Measurements from ENCODE around the gene MYLK2. TPM values are rescaled to one million over a fixed set of nuclear protein-coding genes. Genes with fewer than 3 reads are reported as not detected.

Gene MYLK2
- total RNA-seq, 2 experiments from 2014 or later = 0.31 to 0.39 TPM

DNA sequence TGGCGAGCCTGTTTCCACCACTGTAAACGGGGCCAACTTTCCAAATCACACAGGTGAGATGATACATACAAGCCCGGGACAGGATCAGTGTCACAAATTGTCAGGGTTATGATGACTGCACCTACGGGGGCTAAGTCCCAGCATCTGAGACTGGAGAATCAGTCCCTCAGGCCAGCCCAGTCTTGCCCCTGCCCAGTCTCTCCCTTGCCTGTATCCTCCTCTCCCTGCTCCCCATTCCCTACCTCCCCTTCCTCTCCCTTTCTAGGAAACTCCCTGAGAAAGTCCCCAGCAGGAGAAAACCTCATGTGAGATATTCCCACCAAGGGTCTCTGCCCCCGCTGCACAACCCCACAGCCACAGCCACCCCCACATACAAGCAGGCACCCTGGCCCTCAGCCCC lies 24.7 kb downstream of the MYLK2 start:
- H3K36me3 Mint-ChIP-seq = no peaks in the 10 kb centered on the region
- DNase-seq = no peak
- H3K9me3 Mint-ChIP-seq = no peaks in the 10 kb centered on the region
- H3K4me3 Mint-ChIP-seq = no peak overlapping the region
- ATAC-seq (ENCODE audit: low read depth) = no peak
- POLR2A ChIA-PET = no interaction called here
- H3K27ac Mint-ChIP-seq = no peak overlapping the region
- H3K4me1 Mint-ChIP-seq = no peaks in the 10 kb centered on the region
- peaks cover 14% of the 10 kb centered on the region for H3K27me3 Mint-ChIP-seq

DNA sequence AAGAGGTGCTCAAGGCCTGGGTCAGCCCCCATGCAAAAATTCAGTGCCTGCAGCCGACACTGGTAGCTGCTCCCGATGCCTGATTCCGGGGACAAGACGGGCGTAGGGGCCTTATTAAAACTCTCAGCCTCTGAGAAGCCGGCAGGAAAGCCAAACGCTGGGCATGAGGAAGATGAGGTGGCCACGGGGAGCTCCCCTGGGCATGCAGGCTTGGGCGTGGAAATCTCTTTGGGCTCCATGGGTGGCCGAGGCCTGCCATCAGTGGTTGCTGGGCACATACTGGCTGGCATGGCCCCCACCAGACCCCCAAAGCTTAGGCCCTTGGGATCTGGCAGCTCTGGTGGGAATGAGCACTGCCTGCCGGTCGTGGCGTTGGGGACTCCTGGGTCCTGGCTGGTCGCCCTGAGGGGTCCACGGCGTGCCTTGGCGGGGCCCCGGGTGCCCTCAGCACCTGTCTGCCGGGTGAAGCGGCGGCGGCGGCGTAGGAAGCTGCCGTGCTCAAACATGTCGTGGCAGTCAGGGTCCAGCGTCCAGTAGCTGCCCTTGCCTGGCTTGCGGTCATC lies 25.7 kb downstream of the MYLK2 start:
- H3K9me3 Mint-ChIP-seq = no peaks in the 10 kb centered on the region
- H3K27me3 Mint-ChIP-seq = peaks cover 19% of the 10 kb centered on the region
- POLR2A ChIA-PET = no interaction called here

GRCh38 chr20:31845300-31845863 lies 26.2 kb downstream of the MYLK2 start, which contains the start of gene FOXS1:
FOXS1 (minus strand) TSS chr20:31845604; CDS start chr20:31845542, 62 bp downstream.
- ATAC-seq (ENCODE audit: low read depth) (no peak), DNase-seq (no peak)
- POLR2A ChIA-PET = no interaction called here
- Mint-ChIP-seq H3K4me3 (no peak within 1 kb of the TSS), H3K27ac (no peak within 1 kb of the TSS), H3K36me3 (no peaks in the 10 kb centered on the region), H3K4me1 (no peaks in the 10 kb centered on the region), H3K27me3 (peaks cover 24% of the 10 kb centered on the region), H3K9me3 (no peaks in the 10 kb centered on the region)

More for the DNA sequence above, 25.7 kb downstream of the MYLK2 start:
- no peaks in the 10 kb centered on the region for H3K4me1 Mint-ChIP-seq
- H3K4me3 Mint-ChIP-seq = no peak overlapping the region
- H3K36me3 Mint-ChIP-seq = no peaks in the 10 kb centered on the region
- H3K27ac Mint-ChIP-seq = no peak overlapping the region
- no peak for DNase-seq
- ATAC-seq (ENCODE audit: low read depth) = no peak

DNA sequence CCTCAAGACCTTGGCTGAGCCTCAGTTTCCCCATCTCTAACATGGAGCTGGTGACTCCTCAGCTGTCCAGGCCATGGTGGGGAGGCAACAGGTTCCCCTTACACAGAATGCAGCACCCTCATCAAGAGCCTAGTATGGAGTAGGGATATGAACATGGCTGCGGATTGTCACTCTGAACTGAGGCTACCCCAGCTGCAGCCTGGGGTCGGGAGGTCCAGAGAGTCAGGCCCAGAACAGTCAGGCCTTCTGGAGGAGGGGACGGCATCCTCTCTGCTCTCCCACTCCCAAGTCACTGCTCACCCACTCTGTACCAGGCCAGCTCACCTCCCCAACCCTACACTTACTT lies 27.6 kb downstream of the MYLK2 start:
- Mint-ChIP-seq H3K4me3 (no peak overlapping the region), H3K4me1 (no peaks in the 10 kb centered on the region), H3K27ac (no peak overlapping the region), H3K27me3 (peaks cover 17% of the 10 kb centered on the region), H3K9me3 (no peaks in the 10 kb centered on the region), H3K36me3 (no peaks in the 10 kb centered on the region)
- ATAC-seq (ENCODE audit: low read depth) (no peak), DNase-seq (no peak)
- POLR2A ChIA-PET = interaction anchor here (1.0 kb wide), 1 partner anchor 11 kb away, joined by 4 read pairs; no protein-coding TSS in a partner anchor

DNA sequence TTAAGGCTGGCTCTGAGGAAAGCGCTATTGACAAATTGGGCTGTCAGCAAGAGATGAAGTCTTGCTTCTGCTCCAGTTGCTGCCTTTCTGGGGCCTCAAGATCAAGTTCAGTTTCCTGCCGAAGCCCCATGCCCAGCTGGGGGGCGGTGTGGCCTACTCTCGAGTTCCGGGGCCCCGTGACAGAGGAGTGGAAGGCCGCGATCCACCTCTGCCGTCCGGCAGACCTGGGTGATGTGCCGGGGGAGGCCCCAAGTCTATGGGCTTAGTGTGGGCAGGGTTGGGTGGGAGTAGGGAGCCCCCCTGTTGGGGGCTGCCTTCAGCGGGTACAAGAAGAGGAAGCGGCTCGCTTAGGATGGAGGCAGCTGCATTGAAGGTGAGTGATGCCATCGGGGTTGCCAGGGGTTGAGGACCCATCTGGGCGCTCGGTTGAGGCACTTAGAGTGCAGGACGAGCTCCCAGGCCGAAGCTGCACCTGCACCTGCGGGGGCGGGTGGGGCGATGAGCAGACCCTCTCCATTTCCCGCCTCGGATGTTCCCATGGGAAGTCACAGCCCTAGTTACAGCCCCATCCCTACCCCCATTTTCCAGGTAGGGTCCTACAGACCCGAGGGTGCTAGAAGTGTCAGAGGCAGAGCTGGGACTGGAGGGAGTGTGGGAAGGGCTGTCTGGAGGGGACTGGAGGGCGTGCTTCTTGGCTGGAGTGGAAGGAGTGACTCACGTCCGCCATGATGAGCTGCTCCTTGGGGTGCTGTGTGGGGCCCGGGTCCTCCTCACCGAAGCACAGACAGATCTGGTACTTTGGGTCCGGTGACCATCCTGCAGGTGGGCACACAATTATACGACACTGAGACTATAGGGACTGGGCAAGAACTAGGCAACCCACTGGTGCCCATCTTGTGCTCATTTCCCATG lies 29.2 kb downstream of the MYLK2 start:
- Mint-ChIP-seq H3K36me3 (no peaks in the 10 kb centered on the region), H3K9me3 (no peaks in the 10 kb centered on the region), H3K27me3 (peaks cover 17% of the 10 kb centered on the region), H3K4me1 (no peaks in the 10 kb centered on the region), H3K4me3 (no peak overlapping the region), H3K27ac (no peak overlapping the region)
- DNase-seq (no peak), ATAC-seq (ENCODE audit: low read depth) (no peak)
- POLR2A ChIA-PET = no interaction called here

DNA sequence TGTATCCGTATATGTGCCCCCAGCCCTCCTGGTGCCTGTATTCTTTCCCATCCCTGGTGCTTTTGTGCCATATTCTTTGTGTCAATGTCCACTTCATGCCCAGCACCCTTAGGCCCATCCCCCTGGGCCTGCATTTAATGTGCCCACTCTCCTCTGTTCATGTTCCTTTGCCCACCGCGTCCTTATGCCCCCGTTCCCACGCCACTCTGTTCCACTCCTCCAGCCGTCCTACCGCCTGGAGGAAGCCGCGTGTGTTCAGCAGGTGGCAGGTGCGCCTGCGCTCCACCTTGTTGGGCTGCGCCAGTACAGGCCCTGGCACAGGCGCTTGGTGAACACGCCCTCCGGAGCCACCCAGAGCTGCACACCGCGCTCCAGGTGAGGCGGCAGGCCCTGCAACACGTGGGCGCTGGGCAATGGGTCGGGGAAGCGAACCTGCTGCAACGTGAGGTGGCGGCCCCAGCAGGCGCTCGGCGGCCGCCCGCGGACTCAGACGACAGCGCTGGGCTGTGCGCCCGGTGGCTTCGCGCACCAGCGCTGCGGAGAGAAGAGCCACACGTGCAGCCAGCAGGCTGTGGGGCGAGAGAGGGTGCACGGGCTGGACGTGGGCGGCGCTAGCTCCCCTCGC lies 30.3 kb downstream of the MYLK2 start:
- Mint-ChIP-seq H3K9me3 (no peaks in the 10 kb centered on the region), H3K27me3 (peaks cover 17% of the 10 kb centered on the region), H3K4me3 (no peak overlapping the region), H3K36me3 (no peaks in the 10 kb centered on the region), H3K4me1 (no peaks in the 10 kb centered on the region), H3K27ac (no peak overlapping the region)
- POLR2A ChIA-PET = no interaction called here
- ATAC-seq (ENCODE audit: low read depth) = no peak
- DNase-seq = no peak

- ATAC-seq (ENCODE audit: low read depth) (no peak), DNase-seq (no peak)
- H3K36me3 Mint-ChIP-seq = no peaks in the 10 kb centered on the region
- H3K4me3 Mint-ChIP-seq = no peak overlapping the region
- no peaks in the 10 kb centered on the region for H3K9me3 Mint-ChIP-seq
- H3K27me3 Mint-ChIP-seq = peaks cover 17% of the 10 kb centered on the region
- POLR2A ChIA-PET = interaction anchor here (0.9 kb wide), 1 partner anchor 100 kb away, joined by 3 read pairs; the partner anchor contains the start of gene PDRG1
- H3K27ac Mint-ChIP-seq = no peak overlapping the region
- H3K4me1 Mint-ChIP-seq = no peaks in the 10 kb centered on the region
Observed at GRCh38 chr20:31851240-31851955, 32.2 kb downstream of the MYLK2 start.

DNA sequence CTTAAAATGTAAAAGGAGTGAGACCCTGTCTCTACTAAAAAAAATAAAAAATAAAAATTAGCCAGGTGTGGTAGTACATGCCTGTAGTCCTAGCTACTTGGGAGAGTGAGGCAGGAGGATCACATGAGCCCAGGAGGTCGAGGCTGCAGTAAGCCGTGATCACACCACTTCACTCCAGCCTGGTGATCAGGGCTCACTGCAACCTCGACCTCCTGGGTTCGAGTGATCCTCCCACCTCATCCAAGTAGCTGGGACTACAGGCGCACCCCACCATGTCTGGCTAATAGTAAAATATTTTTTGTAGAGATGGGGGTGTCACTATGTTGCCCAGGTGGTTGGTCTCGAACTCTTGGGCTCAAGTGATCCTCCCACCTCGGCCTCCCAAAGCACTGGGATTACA lies 34.3 kb downstream of the MYLK2 start:
- Mint-ChIP-seq H3K36me3 (no peaks in the 10 kb centered on the region), H3K4me1 (peaks cover 8% of the 10 kb centered on the region), H3K4me3 (no peak overlapping the region), H3K27me3 (peaks cover 16% of the 10 kb centered on the region), H3K9me3 (no peaks in the 10 kb centered on the region), H3K27ac (no peak overlapping the region)
- POLR2A ChIA-PET = no interaction called here
- peak; percentile 10 for DNase-seq
- no peak for ATAC-seq (ENCODE audit: low read depth)

DNA sequence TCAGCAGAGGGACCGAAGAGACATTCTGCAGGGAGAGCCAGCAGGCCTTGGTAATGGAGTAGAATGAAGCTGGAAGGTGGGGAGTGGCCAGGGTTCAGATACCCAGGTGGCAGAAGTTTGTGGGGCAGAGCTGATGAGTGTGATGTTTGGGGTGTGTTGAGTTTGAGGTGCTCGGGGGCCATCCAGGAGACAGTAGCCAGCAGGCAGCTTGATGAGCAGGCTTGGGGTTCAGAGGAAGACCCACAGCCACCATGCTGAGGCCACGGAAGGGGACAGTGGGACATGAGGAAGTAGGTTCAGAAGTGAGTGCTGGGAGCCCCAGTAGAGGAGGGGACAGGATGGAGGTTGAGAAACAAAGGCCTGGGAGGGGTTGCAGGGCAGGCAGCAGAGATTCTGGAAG lies 37.4 kb downstream of the MYLK2 start:
- Mint-ChIP-seq H3K27ac (no peak overlapping the region), H3K36me3 (no peaks in the 10 kb centered on the region), H3K9me3 (no peaks in the 10 kb centered on the region), H3K4me1 (peaks cover 21% of the 10 kb centered on the region), H3K4me3 (no peak overlapping the region), H3K27me3 (peaks cover 20% of the 10 kb centered on the region)
- ATAC-seq (ENCODE audit: low read depth) = no peak
- POLR2A ChIA-PET = no interaction called here
- no peak for DNase-seq

- DNase-seq = no peak
- POLR2A ChIA-PET = no interaction called here
- Mint-ChIP-seq H3K4me3 (peak overlapping the region; percentile 40), H3K9me3 (no peaks in the 10 kb centered on the region), H3K27me3 (peaks cover 20% of the 10 kb centered on the region), H3K4me1 (peaks cover 25% of the 10 kb centered on the region), H3K27ac (peak overlapping the region; percentile 15), H3K36me3 (no peaks in the 10 kb centered on the region)
- peak; percentile 74 for ATAC-seq (ENCODE audit: low read depth)
Observed at GRCh38 chr20:31857861-31858759, 39.0 kb downstream of the MYLK2 start.

DNA sequence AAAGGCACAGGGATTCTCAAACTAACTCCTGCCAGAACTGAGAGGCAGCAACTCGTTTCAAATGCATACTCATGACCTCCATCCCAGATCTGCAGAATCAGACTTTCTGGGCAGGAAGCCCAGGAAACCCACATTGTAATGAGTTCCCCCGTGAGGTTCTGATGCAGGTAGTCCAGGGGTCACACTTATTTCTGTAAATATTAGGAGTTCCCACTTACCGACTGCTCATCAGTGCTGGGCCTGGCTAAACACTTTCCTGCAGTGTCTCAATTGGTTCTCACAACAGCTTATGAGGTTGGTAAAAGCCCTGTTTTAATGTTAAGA lies 39.6 kb downstream of the MYLK2 start:
- DNase-seq (no peak), ATAC-seq (ENCODE audit: low read depth) (no peak)
- Mint-ChIP-seq H3K9me3 (no peaks in the 10 kb centered on the region), H3K27ac (peak overlapping the region; percentile 15), H3K4me3 (peak overlapping the region; percentile 40), H3K27me3 (peaks cover 23% of the 10 kb centered on the region), H3K4me1 (peaks cover 27% of the 10 kb centered on the region), H3K36me3 (no peaks in the 10 kb centered on the region)
- POLR2A ChIA-PET = interaction anchor here (0.7 kb wide), 1 partner anchor 161 kb away, joined by 5 read pairs; no protein-coding TSS in a partner anchor

DNA sequence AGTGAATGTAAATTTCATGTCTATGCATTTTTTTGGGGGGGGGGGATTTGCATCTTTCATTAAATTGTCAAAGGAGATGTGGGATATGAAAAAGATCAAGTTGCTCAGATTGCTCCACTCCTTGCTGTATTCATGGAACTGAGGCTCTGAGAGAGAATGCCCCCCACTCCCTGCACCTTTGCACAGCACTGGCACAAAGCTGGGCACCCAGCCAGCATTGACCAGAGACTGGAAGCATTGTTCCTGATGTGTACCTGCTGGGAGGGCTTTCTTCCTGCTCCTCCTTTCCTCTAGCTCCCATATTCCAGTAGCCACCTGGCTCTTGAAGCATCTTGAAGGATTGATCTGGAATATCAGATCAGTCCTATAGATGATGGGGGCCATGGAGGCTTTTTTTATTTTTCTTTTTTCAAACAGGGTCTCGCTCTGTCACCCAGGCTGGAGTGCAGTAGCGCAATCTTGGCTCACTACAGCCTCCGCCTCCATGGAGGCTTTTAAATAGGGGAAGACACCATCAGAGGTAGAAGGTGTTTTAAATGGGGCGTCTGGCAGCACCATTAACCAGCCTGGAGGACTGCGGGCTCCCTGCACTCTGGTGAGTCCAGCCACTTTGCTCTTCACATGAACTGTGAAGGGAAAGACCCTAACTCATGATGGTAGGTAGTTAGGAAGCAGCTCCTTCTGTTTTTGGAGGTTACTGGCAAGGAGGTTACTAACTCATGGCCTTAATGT lies 40.3 kb downstream of the MYLK2 start:
- Mint-ChIP-seq H3K27ac (no peak overlapping the region), H3K4me3 (no peak overlapping the region), H3K27me3 (peaks cover 26% of the 10 kb centered on the region), H3K36me3 (no peaks in the 10 kb centered on the region), H3K4me1 (peaks cover 29% of the 10 kb centered on the region), H3K9me3 (no peaks in the 10 kb centered on the region)
- no peak for ATAC-seq (ENCODE audit: low read depth)
- no peak for DNase-seq
- POLR2A ChIA-PET = interaction anchor here (0.7 to 1.1 kb wide), 2 partner anchors 92 to 160 kb away, joined by 4 to 5 read pairs; partner anchors contain the start of gene PDRG1
